Mesothelial cell of epicardium (in vitro differentiated cells): ENCODE results near the gene STARD8. TPM values are rescaled to one million over a fixed set of nuclear protein-coding genes. Genes with fewer than 3 reads are reported as not detected.
"Not testable (repeated sequence)": the region's sequence is repeated elsewhere in the genome, so short reads cannot be mapped to it uniquely, and the experiment has no call there.

Experiments
- DNase-seq, 2 experiments: peaks; one replicate each; pipeline ENCODE4 v3.0.0; 2021; ENCODE audit warnings: low spot score in 2 of 2; ENCODE audit not compliant: unreplicated experiment in 2 of 2
- H3K27ac Mint-ChIP-seq: 2 replicates; pipeline ENCODE4 v1.8.0; 2021; ENCODE audit warnings: mixed read lengths
- H3K27me3 Mint-ChIP-seq: 2 replicates; pipeline ENCODE4 v1.8.0; 2021; ENCODE audit warnings: low read depth, mixed read lengths
- H3K36me3 Mint-ChIP-seq: 2 replicates; pipeline ENCODE4 v1.8.0; 2021; ENCODE audit warnings: mixed read lengths
- H3K4me1 Mint-ChIP-seq: 2 replicates; pipeline ENCODE4 v1.8.0; 2021; ENCODE audit warnings: mixed read lengths
- H3K4me3 Mint-ChIP-seq: 2 replicates; pipeline ENCODE4 v1.8.0; 2021; ENCODE audit warnings: mild to moderate bottlenecking, moderate library complexity, mixed read lengths
- H3K9me3 Mint-ChIP-seq: 2 replicates; pipeline ENCODE4 v1.8.0; 2021; ENCODE audit warnings: mixed read lengths
- total RNA-seq: library from RNA; stranded (reverse); gene quantifications from 3 replicates; pipeline ENCODE4 v1.2.1, GENCODE V29; 2021
- TF ChIP-seq, protein P1 (sequence below): fragments of 200-600 bp; sonication (generic); IDR thresholded peaks from one replicate; pipeline ENCODE4 v1.5.0; 2021; ENCODE audit warnings: antibody characterized with exemption; ENCODE audit not compliant: unreplicated experiment

Gene STARD8
- total RNA-seq, 1 donor from 2014 or later: 6.4 TPM

- no peak for DNase-seq
- Mint-ChIP-seq H3K4me3 (peak overlapping the region; percentile 62), H3K27me3 (peaks cover 3% of the 10 kb centered on the region), H3K36me3 (no peaks in the 10 kb centered on the region), H3K9me3 (peaks cover 8% of the 10 kb centered on the region), H3K27ac (peak overlapping the region; percentile 3), H3K4me1 (peaks cover 15% of the 10 kb centered on the region)
- TF ChIP-seq, protein P1, sequence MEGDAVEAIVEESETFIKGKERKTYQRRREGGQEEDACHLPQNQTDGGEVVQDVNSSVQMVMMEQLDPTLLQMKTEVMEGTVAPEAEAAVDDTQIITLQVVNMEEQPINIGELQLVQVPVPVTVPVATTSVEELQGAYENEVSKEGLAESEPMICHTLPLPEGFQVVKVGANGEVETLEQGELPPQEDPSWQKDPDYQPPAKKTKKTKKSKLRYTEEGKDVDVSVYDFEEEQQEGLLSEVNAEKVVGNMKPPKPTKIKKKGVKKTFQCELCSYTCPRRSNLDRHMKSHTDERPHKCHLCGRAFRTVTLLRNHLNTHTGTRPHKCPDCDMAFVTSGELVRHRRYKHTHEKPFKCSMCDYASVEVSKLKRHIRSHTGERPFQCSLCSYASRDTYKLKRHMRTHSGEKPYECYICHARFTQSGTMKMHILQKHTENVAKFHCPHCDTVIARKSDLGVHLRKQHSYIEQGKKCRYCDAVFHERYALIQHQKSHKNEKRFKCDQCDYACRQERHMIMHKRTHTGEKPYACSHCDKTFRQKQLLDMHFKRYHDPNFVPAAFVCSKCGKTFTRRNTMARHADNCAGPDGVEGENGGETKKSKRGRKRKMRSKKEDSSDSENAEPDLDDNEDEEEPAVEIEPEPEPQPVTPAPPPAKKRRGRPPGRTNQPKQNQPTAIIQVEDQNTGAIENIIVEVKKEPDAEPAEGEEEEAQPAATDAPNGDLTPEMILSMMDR: no peak
Measured at GRCh38 chrX:68686097-68686977, 38.9 kb downstream of the STARD8 start.

- not testable (repeated sequence) for H3K9me3 Mint-ChIP-seq, H3K27me3 Mint-ChIP-seq, H3K27ac Mint-ChIP-seq, H3K36me3 Mint-ChIP-seq, H3K4me3 Mint-ChIP-seq, DNase-seq
- H3K4me1 Mint-ChIP-seq: peaks cover 14% of the 10 kb centered on the region
Measured at GRCh38 chrX:68688931-68689330, 41.5 kb downstream of the STARD8 start.

GRCh38 chrX:68690936-68691501, 43.6 kb downstream of the STARD8 start:
- TF ChIP-seq, protein P1: no peak
- H3K4me1 Mint-ChIP-seq: peaks cover 11% of the 10 kb centered on the region
- H3K36me3 Mint-ChIP-seq: no peaks in the 10 kb centered on the region
- no peak overlapping the region for H3K4me3 Mint-ChIP-seq
- H3K27me3 Mint-ChIP-seq: peaks cover 3% of the 10 kb centered on the region
- peaks cover 3% of the 10 kb centered on the region for H3K9me3 Mint-ChIP-seq
- H3K27ac Mint-ChIP-seq: no peak overlapping the region
- DNase-seq: no peak

- TF ChIP-seq, protein P1: no peak
- peaks cover 3% of the 10 kb centered on the region for H3K9me3 Mint-ChIP-seq
- no peak overlapping the region for H3K27ac Mint-ChIP-seq
- DNase-seq: no peak
- peaks cover 2% of the 10 kb centered on the region for H3K27me3 Mint-ChIP-seq
- no peaks in the 10 kb centered on the region for H3K36me3 Mint-ChIP-seq
- no peak overlapping the region for H3K4me3 Mint-ChIP-seq
- peaks cover 7% of the 10 kb centered on the region for H3K4me1 Mint-ChIP-seq
Measured at GRCh38 chrX:68691921-68692320, 44.5 kb downstream of the STARD8 start.

GRCh38 chrX:68692651-68693050, 45.2 kb downstream of the STARD8 start:
- no peaks in the 10 kb centered on the region for H3K36me3 Mint-ChIP-seq
- TF ChIP-seq, protein P1: no peak
- H3K27me3 Mint-ChIP-seq: peaks cover 2% of the 10 kb centered on the region
- no peak for DNase-seq
- H3K9me3 Mint-ChIP-seq: peaks cover 3% of the 10 kb centered on the region
- peaks cover 7% of the 10 kb centered on the region for H3K4me1 Mint-ChIP-seq
- H3K4me3 Mint-ChIP-seq: no peak overlapping the region
- no peak overlapping the region for H3K27ac Mint-ChIP-seq
